NCI-H2029 (cell line): ENCODE results near the gene PHLDA3.
"Not testable (repeated sequence)": the region's sequence is repeated elsewhere in the genome, so short reads cannot be mapped to it uniquely, and the experiment has no call there.

Experiments used
- DNase-seq: peaks from one replicate; lab custom pipeline; 2025; lab: John Stamatoyannopoulos, UW

Gene PHLDA3

DNA sequence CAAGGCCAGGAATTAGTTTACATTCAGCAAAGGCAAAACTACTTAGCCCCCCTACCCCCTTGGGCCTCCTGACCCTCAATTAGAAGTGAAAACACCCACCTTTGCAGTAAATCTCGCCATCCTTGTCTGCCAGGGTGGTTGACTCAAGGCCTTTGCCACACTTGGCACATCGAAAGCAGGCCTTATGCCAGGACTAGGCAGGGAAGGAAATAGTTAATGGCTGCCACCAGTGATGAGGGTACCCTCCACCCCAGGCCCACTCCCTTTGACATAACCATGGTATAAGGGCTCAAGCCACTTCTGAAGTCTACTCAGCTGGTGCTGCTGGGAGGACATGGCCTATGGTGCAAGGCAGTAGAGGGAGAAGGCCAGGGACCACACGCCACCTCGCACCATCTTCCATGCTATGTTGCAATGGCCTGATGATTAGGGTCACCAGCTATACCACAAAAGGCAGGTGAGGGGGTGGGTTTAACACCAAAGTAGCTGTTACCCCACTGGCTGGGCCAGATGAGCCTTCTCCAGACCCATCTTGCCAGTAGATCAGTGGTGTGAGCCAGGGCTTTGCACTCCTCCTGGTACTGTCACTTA is 16.3 kb upstream of the PHLDA3 start:
- DNase-seq = no peak

GRCh38 chr1:201483373-201483949 is 14.5 kb upstream of the PHLDA3 start:
- DNase-seq = no peak

- no peak for DNase-seq
Observed at GRCh38 chr1:201482755-201483154, 13.8 kb upstream of the PHLDA3 start.

- peak; percentile 65 for DNase-seq
Observed at GRCh38 chr1:201481761-201482493, 12.9 kb upstream of the PHLDA3 start.

- no peak for DNase-seq
Observed at GRCh38 chr1:201481004-201481380, 12.0 kb upstream of the PHLDA3 start.

- DNase-seq = peak; percentile 78
Observed at GRCh38 chr1:201480231-201481003, 11.4 kb upstream of the PHLDA3 start.

DNA sequence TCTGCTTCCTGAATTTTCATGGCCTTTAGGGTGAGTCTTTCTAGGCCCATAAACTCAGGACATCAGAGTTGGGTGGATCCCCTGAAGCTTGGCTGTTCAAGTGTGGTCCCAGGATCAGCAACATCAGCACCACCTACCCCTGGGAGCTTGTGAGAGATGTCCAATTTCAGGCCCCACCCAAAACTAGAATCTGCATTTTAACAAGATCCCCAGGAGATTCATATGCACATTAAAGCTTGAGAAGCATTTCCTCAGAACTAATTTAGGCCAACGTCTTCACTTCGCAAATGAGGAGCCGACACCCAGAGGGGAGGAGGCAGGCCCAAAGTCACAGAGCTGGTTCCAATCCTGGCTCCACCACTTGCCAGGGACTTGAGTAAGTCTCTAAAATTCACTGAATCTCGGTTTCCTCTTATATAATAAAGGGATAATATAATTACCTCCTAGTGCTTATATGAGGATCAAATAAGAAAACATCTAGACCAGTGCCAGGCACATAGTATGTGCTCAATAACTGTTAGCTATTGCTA is 10.3 kb upstream of the PHLDA3 start:
- no peak for DNase-seq

GRCh38 chr1:201478666-201479065 is 9.7 kb upstream of the PHLDA3 start:
- not testable (repeated sequence) for DNase-seq

- DNase-seq = no peak
Observed at GRCh38 chr1:201476670-201477344, 7.8 kb upstream of the PHLDA3 start.

- DNase-seq = no peak
Observed at GRCh38 chr1:201475915-201476669, 7.1 kb upstream of the PHLDA3 start.

DNA sequence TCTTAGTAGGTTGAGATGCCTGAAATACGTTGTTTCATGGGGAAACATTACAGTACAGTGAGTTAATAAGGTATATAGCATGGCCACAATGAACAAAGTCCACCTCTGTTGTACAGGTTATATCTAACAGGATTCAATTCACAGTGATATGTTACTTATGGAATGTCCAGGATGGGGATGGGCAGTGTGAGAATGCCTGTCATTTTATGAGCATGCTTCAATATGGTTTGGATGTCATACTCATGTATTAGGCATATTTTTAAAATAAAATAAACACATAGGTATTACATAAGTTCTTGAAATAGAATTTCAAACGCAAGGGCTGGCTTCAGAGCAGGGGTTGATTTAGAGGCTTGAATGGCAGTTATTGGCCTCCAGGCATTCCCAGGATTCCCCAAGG is 6.1 kb upstream of the PHLDA3 start:
- DNase-seq = no peak

DNA sequence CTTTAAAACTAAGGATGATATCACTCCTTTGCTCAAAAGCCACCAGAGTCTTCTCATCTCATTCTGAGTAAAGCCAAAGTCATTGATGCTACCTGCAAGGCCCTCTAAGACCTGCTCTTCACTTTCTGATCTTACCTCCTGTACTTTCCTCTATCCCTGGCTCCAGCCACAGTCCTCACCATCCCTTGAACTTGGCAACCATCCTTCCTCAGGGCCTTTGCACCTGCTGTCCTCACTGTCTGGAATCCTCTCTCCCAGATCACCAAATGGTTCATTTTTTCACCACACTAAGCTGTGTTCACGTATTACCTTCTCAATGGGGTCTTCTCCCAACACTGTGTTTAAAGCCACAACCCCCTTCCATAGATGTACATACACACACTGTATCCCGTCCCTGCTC is 4.3 kb upstream of the PHLDA3 start:
- DNase-seq = no peak

DNA sequence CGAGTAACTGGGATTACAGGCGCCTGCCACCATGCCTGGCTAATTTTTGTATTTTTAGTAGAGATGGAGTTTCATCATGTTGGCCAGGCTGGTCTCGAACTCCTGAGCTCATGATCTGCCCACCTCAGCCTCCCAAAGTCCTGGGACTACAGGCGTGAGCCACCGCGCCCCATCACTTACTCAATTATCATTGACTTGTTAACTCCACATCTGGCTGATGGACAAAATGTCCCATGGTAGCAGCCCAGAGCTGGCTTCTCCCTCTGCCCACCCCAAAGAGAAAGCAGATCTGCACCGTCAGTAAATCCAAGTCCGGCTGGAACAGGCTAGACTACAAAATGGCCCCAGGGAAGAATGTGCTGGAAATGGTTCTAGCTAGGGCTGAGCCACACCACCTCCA is 3.3 kb upstream of the PHLDA3 start:
- DNase-seq = not testable (repeated sequence)

DNA sequence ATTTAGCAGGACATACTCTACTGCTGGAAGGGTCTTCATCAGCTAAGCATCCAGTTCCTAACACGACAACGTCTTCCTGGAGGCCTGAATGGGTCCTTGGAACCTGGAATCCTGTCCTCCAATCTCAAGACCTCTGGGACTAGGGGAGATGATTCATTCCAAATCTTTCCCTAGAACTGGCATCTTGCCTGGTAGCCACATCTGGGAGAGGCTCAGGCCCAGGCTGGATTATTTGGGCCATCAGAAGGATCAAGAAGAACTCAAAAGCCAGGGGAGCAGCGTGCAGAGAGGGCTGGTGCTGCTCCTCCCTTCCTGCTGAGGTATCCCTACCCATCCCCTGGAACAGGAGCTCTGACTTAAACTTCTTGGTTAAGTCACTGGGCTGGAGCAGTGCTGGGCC is 2.8 kb upstream of the PHLDA3 start:
- DNase-seq = no peak

DNA sequence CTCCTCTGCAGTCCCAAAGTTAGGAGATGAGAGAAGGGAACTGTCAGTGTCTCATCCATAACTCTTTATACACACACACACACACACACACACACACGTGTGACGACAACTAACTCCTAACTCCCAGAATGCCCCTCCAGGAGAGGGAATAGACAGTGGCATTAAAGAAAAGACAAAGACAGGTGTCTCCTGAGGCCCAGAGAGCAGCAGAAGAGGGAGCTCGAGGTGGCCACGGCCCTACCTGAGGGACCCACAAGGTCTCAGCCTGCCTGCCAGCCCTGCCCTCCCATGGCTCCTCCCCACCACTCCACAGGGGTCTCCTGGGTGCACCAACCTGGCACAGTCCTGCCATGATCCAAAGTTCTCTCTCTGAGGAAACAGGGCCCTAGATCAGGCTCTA is 1.6 kb upstream of the PHLDA3 start:
- no peak for DNase-seq

- no peak for DNase-seq
Observed at GRCh38 chr1:201469645-201470074, 672 bp upstream of the PHLDA3 start.

DNA sequence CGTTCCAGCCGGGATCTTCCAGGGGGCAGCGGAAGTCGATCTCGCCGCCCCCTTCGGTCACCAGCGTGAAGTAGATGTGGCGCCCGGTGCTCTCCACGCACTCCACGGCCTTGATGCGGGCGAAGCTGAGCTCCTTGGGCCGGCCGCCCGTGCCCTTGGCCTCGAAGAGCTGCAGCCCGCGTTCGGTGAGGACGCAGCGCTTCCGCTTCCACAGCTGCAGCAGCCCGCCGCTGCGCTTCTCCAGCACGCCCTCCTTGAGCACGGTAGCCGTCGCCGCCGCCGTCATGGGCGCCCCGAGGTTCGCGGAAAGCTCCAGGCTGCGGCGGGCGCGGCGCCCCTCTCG is 516 bp downstream of the PHLDA3 start:
- DNase-seq = no peak

- no peak for DNase-seq
Observed at GRCh38 chr1:201466492-201466891, 2.5 kb downstream of the PHLDA3 start.

DNA sequence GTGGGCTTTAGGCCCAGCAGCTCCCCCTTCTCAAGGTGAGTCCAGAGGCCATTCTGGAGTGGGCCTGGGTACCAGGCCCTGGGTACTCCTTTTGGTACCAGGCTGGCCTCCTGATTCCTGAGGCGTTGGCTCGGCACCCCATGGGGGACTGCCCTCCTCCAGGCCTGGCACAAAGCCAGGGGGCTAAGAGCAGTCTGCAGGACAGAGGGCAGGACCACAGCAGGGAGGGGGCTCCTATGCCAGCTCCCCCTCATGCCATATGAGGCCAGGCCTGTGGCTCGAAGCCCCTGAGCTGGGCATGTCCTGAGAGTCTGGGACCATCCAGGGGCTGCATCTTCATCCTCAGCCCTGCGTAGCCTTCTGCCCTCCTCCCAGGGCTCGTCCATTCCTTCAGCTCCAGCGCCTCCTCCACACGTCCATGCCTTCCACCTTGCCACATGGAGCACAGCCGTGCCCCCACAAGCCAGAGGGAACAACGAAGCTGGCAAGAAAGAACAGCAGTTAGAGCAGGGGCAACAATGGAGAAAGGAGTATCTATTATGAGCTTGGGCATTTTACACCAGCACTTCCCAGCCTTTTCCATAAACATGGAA is 3.2 kb downstream of the PHLDA3 start:
- no peak for DNase-seq

DNA sequence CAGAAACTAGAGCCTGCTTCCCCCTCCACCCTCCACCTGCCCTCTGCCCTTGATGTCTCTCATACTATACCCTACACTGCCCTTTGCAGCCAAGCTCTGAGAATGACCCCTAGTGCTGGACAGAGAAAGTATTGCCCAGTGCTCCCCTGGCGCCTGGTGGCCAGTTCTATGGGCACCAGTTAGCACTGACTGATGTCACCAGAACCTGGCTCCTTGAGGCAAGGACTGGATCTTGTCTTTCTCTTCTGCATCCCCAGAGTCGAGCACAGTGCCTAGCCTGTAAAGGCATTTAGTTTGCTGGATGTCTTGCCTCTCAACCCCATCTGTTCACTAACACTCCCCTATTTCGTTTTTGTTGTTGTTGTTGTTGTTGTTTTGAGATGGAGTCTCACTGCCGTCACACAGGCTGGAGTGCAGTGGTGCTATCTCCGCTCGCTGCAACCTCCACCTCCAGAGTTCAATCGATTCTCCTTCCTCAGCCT is 5.9 kb downstream of the PHLDA3 start:
- no peak for DNase-seq
